BE2C (cell line): Measurements from ENCODE around the gene KDM2B.

Source experiments
- DNase-seq: peaks from one replicate; pipeline ENCODE4 v3.0.0-alpha.2; 2020
- H3K27me3 ChIP-seq: fragments of 250-450 bp; sonication (Bioruptor Pico); 2 replicates; pipeline ENCODE4 v1.5.1; 2020; ENCODE audit warnings: mild to moderate bottlenecking
- H3K36me3 ChIP-seq: fragments of 250-450 bp; sonication (Bioruptor Pico); 2 replicates; pipeline ENCODE4 v1.5.1; 2020; ENCODE audit warnings: mild to moderate bottlenecking
- H3K4me1 ChIP-seq: fragments of 250-450 bp; sonication (Bioruptor Pico); 2 replicates; pipeline ENCODE4 v1.5.1; 2020
- H3K4me3 ChIP-seq: 2 replicates; pipeline ENCODE4 v1.5.1; 2011; ENCODE audit warnings: low read depth, low read length
- H3K9me3 ChIP-seq: fragments of 250-450 bp; sonication (Bioruptor Pico); 2 replicates; pipeline ENCODE4 v1.5.1; 2020
- CTCF ChIP-seq: IDR thresholded peaks from 2 replicates; pipeline ENCODE4 v1.5.1; 2012; ENCODE audit warnings: mild to moderate bottlenecking, low read depth, low read length

The KDM2B gene

DNA sequence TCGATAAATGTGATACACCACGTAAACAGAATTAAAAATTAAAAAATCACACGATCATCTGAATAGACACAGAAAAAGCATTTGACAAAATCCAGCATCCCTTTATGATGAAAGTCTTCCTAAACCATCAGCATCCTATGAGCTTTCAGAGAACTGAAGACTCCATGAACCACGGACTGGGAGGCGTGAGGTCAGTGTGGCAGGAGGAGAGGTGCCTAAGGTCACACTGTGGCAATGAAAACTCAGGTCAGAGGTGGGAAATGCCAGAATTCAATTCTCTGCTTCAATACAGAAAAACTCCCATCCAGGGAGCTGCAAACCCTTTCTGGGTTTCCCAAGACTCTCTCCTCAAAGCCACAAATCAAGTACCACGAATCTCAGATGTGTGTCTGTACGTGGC, 51.6 kb downstream of the KDM2B start:
- Histone ChIP-seq H3K4me1 (peaks cover 4% of the 10 kb centered on the region; the same call in 1 of the 2 replicates), H3K36me3 (peaks cover 13% of the 10 kb centered on the region), H3K9me3 (no peaks in the 10 kb centered on the region)

DNA sequence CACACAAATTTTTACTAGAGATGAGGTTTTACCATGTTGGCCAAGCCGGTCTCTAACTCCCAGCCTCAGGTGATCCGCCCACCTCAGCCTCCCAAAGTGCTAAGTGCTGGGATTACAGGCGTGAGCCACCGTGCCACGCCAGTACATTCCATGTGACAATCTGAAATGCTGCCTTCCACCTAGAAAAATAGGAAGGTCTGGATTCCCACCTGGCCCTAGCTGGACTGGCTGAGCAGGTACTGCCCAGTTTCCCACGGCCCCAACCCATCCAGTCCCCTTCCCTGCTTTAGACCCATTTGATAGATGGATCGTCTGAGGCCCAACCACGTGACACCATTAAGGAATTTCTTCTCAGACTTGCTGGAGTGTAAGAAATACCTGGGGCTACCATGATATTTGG, 55.4 kb downstream of the KDM2B start:
- no peak for TF ChIP-seq CTCF
- H3K27me3 ChIP-seq: no peaks in the 10 kb centered on the region
- H3K9me3 ChIP-seq: no peaks in the 10 kb centered on the region
- no peak overlapping the region for H3K4me3 ChIP-seq
- H3K4me1 ChIP-seq: no peaks in the 10 kb centered on the region; the same call in 1 of the 2 replicates
- H3K36me3 ChIP-seq: peaks cover 4% of the 10 kb centered on the region; the same call in 1 of the 2 replicates
- DNase-seq: no peak

More for the DNA sequence above, 51.6 kb downstream of the KDM2B start:
- H3K27me3 ChIP-seq: no peaks in the 10 kb centered on the region
- H3K4me3 ChIP-seq: no peak overlapping the region
- TF ChIP-seq CTCF: no peak
- no peak for DNase-seq

DNA sequence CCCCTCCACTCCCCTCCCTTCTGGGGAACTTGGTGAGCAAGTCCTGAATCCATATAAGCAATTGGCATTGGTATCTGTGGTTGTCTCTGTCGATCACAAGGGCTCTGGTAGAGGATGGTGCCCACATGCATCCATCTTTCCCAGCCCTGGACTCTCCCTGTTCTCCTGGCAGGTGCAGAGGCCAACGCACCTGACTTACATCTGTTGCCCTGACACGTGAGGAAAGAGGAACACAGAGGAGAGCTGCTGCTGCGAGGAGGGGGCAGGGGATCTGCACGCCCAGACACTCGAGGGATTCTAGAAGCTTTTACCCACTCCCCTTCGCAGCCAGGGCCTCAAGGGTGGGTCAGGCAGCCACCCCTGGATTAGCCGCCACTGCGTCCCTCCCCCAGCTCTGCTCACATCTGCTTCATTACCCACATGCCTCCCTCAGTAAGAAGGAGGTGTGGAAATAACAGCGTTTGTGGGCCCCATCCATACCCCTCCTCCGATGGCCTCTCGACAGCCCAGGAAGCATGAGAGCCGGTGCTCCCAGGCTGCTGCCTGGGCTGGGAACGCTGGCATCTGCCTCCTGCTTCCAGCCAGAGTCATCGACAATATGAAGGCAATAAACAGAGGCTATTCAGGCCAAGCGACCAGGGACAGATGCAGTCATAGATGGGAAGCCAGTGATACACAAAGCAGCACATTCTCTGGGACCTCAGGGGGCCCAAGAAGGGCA, 56.5 kb downstream of the KDM2B start:
- no peaks in the 10 kb centered on the region; the same call in 1 of the 2 replicates for H3K4me1 ChIP-seq
- no peak overlapping the region for H3K4me3 ChIP-seq
- no peaks in the 10 kb centered on the region for H3K27me3 ChIP-seq
- DNase-seq: no peak
- no peak for TF ChIP-seq CTCF
- peaks cover 4% of the 10 kb centered on the region; the same call in 1 of the 2 replicates for H3K36me3 ChIP-seq
- H3K9me3 ChIP-seq: no peaks in the 10 kb centered on the region

DNA sequence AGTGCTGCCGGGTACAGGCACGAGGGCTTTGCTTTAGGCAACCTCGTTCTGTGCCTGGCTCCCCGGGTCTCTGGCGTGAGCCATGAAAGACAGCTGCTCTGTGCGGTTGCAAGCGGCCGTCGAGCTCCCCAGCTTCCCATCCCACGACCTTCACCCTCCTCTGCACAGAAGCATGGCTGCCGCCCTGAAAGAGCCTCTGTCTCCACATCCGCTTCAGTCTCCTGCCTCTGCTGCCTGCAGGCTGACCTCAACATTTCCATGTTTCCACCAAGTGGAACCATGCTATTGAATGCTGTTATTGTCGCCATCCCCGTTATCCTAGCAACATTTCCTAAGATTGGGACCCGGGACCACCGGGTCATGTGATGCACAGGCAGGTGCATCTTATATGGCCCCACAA, 57.1 kb downstream of the KDM2B start:
- TF ChIP-seq CTCF: no peak
- Histone ChIP-seq H3K36me3 (peaks cover 4% of the 10 kb centered on the region; the same call in 1 of the 2 replicates), H3K9me3 (no peaks in the 10 kb centered on the region), H3K27me3 (no peaks in the 10 kb centered on the region), H3K4me3 (no peak overlapping the region), H3K4me1 (no peaks in the 10 kb centered on the region; the same call in 1 of the 2 replicates)
- no peak for DNase-seq

DNA sequence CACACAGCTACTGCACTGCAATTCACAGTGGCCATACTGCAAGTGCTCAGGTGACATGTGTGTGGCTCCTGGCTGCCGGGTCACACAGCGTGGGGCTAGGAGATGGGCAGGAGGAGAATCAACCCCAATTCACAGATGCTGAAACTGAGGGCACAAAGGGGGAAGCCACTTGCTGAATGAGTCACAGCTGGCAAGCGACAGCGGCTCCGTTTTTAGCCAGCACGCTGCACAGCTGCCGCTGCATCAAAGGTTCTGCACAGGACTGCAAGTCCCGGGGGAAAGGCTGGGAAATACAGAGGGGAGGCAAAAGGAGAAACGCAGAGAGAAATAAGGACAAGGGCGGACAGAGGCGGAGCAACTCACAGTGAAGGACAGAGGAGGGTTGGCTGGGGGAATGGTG, 57.9 kb downstream of the KDM2B start:
- Histone ChIP-seq H3K4me1 (no peaks in the 10 kb centered on the region; the same call in 1 of the 2 replicates), H3K27me3 (no peaks in the 10 kb centered on the region), H3K36me3 (peaks cover 3% of the 10 kb centered on the region; the same call in 1 of the 2 replicates), H3K9me3 (no peaks in the 10 kb centered on the region), H3K4me3 (no peak overlapping the region)
- peak; percentile 43 for DNase-seq
- TF ChIP-seq CTCF: no peak

DNA sequence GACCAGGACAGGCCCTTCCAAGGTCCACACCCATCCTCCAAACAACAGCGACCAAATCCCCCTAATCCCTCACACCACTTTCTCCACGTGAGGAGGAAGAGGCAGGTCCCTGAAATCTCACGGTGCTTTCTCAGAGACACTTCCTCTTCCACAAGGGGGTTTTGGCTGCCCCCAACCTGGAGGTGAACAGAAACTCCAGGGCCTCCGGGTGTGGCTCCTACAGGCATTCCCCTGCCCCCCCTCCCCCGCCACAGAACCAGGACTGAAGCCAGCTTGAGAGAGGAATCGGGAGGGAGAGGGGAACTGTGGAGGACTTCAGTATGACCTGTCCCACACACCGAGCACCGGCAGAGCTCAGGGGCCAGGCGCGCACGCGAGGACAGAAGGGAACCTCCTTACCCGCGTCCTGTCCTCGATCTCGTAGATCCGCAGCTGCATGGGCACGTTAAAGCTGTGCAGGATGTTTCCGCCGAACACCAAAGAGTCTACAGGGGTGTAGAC, 60.2 kb downstream of the KDM2B start:
- Histone ChIP-seq H3K4me1 (no peaks in the 10 kb centered on the region; the same call in 1 of the 2 replicates), H3K9me3 (no peaks in the 10 kb centered on the region), H3K4me3 (no peak overlapping the region), H3K36me3 (no peaks in the 10 kb centered on the region; the same call in 1 of the 2 replicates), H3K27me3 (no peaks in the 10 kb centered on the region)
- no peak for TF ChIP-seq CTCF
- no peak for DNase-seq
